GM12875 (cell line): ENCODE results near the gene TOB1.

Source experiments
- H3K4me3 ChIP-seq: one replicate; pipeline ENCODE4 v1.5.1; 2011; ENCODE audit warnings: low read depth, low read length, control low read depth
- CTCF ChIP-seq: IDR thresholded peaks from 2 replicates; pipeline ENCODE4 v1.5.1; 2011; ENCODE audit warnings: low read depth, mild to moderate bottlenecking, control low read depth, inconsistent platforms, low read length, moderate library complexity, borderline replicate concordance; ENCODE audit not compliant: insufficient read depth

Gene TOB1

GRCh38 chr17:50837286-50837979 is 28.7 kb downstream of the TOB1 start:
- no peak overlapping the region for H3K4me3 ChIP-seq
- no peak for TF ChIP-seq CTCF

- no peak for TF ChIP-seq CTCF
These were observed 29.3 kb downstream of the TOB1 start for GRCh38 chr17:50836826-50837225.

DNA sequence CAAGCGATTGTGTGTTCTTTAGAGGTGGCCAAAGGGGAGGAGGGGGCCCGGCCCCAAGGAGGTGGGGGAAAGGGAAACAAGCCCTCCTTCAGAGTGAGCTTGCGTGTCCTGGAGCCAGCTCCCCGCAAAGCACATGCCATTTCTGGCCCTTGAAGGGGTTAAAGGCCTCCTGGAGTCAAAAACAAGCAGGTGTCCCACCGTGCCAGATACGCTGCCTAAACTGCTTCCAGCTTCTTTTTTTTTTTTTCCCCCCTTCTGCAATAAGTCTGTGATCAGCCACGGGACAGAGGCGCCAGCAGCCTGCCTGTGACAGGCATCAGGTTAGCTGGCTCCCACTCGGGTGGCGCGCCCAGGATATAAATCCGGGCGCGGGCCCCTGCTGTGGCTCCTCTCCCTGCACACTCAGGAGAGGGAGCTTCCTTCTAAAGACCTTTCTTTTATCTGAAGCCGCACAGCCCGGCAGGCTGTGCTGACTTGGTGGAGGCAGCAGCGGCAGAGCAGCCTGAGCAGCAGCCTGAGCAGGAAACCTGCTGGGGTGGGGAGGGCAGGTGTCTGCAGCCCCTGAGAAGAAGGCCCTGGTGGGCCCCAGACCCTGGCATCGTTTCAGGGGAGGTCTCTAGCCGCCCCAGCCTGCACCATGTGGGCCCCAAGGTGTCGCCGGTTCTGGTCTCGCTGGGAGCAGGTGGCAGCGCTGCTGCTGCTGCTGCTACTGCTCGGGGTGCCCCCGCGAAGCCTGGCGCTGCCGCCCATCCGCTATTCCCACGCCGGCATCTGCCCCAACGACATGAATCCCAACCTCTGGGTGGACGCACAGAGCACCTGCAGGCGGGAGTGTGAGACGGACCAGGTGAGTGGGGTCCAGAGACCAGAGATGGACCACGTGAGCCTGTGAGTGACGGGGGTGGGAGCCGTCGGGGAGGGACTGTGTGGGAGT is 30.6 kb downstream of the TOB1 start, which contains the start of gene WFIKKN2:
TSS of gene WFIKKN2 (plus strand) at position 286 of the 934 bp plus-strand sequence. CDS start at position 638, 352 bp downstream.
- TF ChIP-seq CTCF = no peak
- H3K4me3 ChIP-seq = no peak within 1 kb of the TSS

More at GRCh38 chr17:50836826-50837225, 29.3 kb downstream of the TOB1 start:
- H3K4me3 ChIP-seq = no peak overlapping the region

- no peak for TF ChIP-seq CTCF
- H3K4me3 ChIP-seq = no peak overlapping the region
These were observed 31.5 kb downstream of the TOB1 start for GRCh38 chr17:50834429-50835300.

GRCh38 chr17:50833510-50834428 is 32.4 kb downstream of the TOB1 start:
- no peak overlapping the region for H3K4me3 ChIP-seq
- TF ChIP-seq CTCF = no peak
